PC-9 (cell line): ENCODE measurements around the gene SLC24A1. TPM values are rescaled to one million over a fixed set of nuclear protein-coding genes. Genes with fewer than 3 reads are reported as not detected.

ENCODE experiments used
- BruUV-seq: library from RNA; stranded (reverse); fragments of 400-500 nt; replicated peaks from 2 replicates; lab custom pipeline; 2021; lab: Mats Ljungman, UMichigan
- CTCF ChIA-PET: fragments of 300-600 bp; sonication (Branson Sonifier 250); formaldehyde crosslinking; loops from one replicate; lab custom pipeline; 2022; ENCODE audit warnings: antibody characterized with exemption; lab: Charles Lee
- POLR2A ChIA-PET: fragments of 300-600 bp; sonication (Branson Sonifier 250); formaldehyde crosslinking; loops from one replicate; lab custom pipeline; 2022; ENCODE audit warnings: antibody characterized with exemption; ENCODE audit not compliant: unreplicated experiment; lab: Charles Lee
- DNase-seq, 2 experiments: peaks; one replicate each; pipeline versions ENCODE4 v3.0.0 to v3.0.0-alpha.2; 2015 to 2022; ENCODE audit warnings: mixed read lengths in 1 of 2
- H2AFZ ChIP-seq: fragments of 200-600 bp; sonication (generic); 2 replicates; pipeline ENCODE4 v1.8.1; 2017; ENCODE audit warnings: antibody characterized with exemption
- H3F3A ChIP-seq: fragments of 200-600 bp; sonication (generic); 2 replicates; pipeline ENCODE4 v1.8.1; 2017; ENCODE audit warnings: antibody characterized with exemption, mild to moderate bottlenecking, low read depth; ENCODE audit not compliant: insufficient read depth
- H3K27ac ChIP-seq: fragments of 200-600 bp; sonication (generic); 2 replicates; pipeline ENCODE4 v1.6.1; 2016; ENCODE audit warnings: mixed run types
- H3K27me3 ChIP-seq: fragments of 200-600 bp; sonication (generic); 2 replicates; pipeline ENCODE4 v1.6.1; 2016; ENCODE audit warnings: low read depth, mixed run types; ENCODE audit not compliant: insufficient read depth
- H3K36me3 ChIP-seq: fragments of 200-600 bp; sonication (generic); 2 replicates; pipeline ENCODE4 v1.6.1; 2016; ENCODE audit warnings: low read depth, mixed run types
- H3K4me1 ChIP-seq: fragments of 200-600 bp; sonication (generic); replicated peaks from 2 replicates; pipeline ENCODE4 v1.6.1; 2016; ENCODE audit warnings: mixed run types; ENCODE audit not compliant: insufficient read depth
- H3K4me2 ChIP-seq: fragments of 200-600 bp; sonication (generic); 2 replicates; pipeline ENCODE4 v1.6.1; 2017; ENCODE audit warnings: mixed run types
- H3K4me3 ChIP-seq: fragments of 200-600 bp; sonication (generic); 2 replicates; pipeline ENCODE4 v1.6.1; 2016; ENCODE audit warnings: mixed run types
- H3K79me2 ChIP-seq: fragments of 200-600 bp; sonication (generic); 2 replicates; pipeline ENCODE4 v1.6.1; 2017; ENCODE audit warnings: low read depth, mixed run types
- H3K9me2 ChIP-seq: fragments of 200-600 bp; sonication (generic); 2 replicates; pipeline ENCODE4 v1.8.1; 2017; ENCODE audit warnings: mild to moderate bottlenecking; ENCODE audit not compliant: insufficient read depth
- H3K9me3 ChIP-seq: fragments of 200-600 bp; sonication (generic); 2 replicates; pipeline ENCODE4 v1.8.1; 2016; ENCODE audit warnings: low read depth; ENCODE audit not compliant: insufficient read depth
- H4K20me1 ChIP-seq: fragments of 200-600 bp; sonication (generic); 2 replicates; pipeline ENCODE4 v1.8.1; 2017; ENCODE audit not compliant: insufficient read depth
- CTCF ChIP-seq: fragments of 200-600 bp; sonication (generic); conservative IDR thresholded peaks from 2 replicates; pipeline ENCODE4 v1.6.1; 2017; ENCODE audit warnings: mixed run types, antibody characterized with exemption, mild to moderate bottlenecking, moderate library complexity
- EZH2 ChIP-seq: fragments of 200-600 bp; sonication (generic); IDR thresholded peaks from 2 replicates; pipeline ENCODE4 v1.8.0; 2017; ENCODE audit warnings: antibody characterized with exemption, low read depth
- intact Hi-C: fragments of 100-400 bp; cut with micrococcal nuclease; formaldehyde crosslinking; loops from one replicate; pipeline ENCODE4 v1.10.0; 2022; ENCODE audit not compliant: unreplicated experiment
- total RNA-seq: library from RNA; stranded (reverse); gene quantifications from 2 replicates; pipeline ENCODE4 v1.2.3, GENCODE V29; 2021

SLC24A1 gene
- total RNA-seq, 1 experiment from 2014 or later = 22.5 TPM

GRCh38 chr15:65634356-65634755, 12.6 kb downstream of the SLC24A1 start:
- Histone ChIP-seq H3K4me1 (0 out of 2 replicates have a peak, but pooled peaks cover 6% of the 10 kb centered on the region), H3K4me2 (no peak overlapping the region), H4K20me1 (no peaks in the 10 kb centered on the region), H3K36me3 (no peaks in the 10 kb centered on the region), H3K79me2 (no peaks in the 10 kb centered on the region), H3K9me3 (no peaks in the 10 kb centered on the region), H2AFZ (no peak overlapping the region), H3K27me3 (no peaks in the 10 kb centered on the region), H3F3A (no peaks in the 10 kb centered on the region), H3K9me2 (no peaks in the 10 kb centered on the region), H3K27ac (no peak overlapping the region), H3K4me3 (no peak overlapping the region)
- TF ChIP-seq CTCF = no peak
- TF ChIP-seq EZH2 = no peak
- no TSS peak for BruUV-seq
- ChIA-PET POLR2A (no interaction called here), CTCF (no interaction called here)
- DNase-seq = no peak
- intact Hi-C loops = loop anchor here (10.0 kb wide), 1 partner anchor 330 kb away; no protein-coding TSS in a partner anchor

- H3K4me2 ChIP-seq = no peak overlapping the region
- H2AFZ ChIP-seq = no peak overlapping the region
- DNase-seq = no peak
- TF ChIP-seq EZH2 (no peak), CTCF (no peak)
- intact Hi-C loops = loop anchor here (10.0 kb wide), 1 partner anchor 327 kb away; no protein-coding TSS in a partner anchor
- H3K27me3 ChIP-seq = no peaks in the 10 kb centered on the region
- 0 out of 2 replicates have a peak, but pooled peaks cover 6% of the 10 kb centered on the region for H3K4me1 ChIP-seq
- no peaks in the 10 kb centered on the region for H3K79me2 ChIP-seq
- H4K20me1 ChIP-seq = no peaks in the 10 kb centered on the region
- H3K27ac ChIP-seq = no peak overlapping the region
- BruUV-seq = no TSS peak
- no peaks in the 10 kb centered on the region for H3K9me3 ChIP-seq
- ChIA-PET CTCF (interaction anchor here (0.5 to 1.1 kb wide), 2 partner anchors 25 to 198 kb away, joined by 5 read pairs; no protein-coding TSS in a partner anchor), POLR2A (interaction anchor here (0.6 kb wide), 1 partner anchor 15 kb away, joined by 14 read pairs; no protein-coding TSS in a partner anchor)
- H3K4me3 ChIP-seq = no peak overlapping the region
- H3K36me3 ChIP-seq = no peaks in the 10 kb centered on the region
- H3K9me2 ChIP-seq = no peaks in the 10 kb centered on the region
- no peaks in the 10 kb centered on the region for H3F3A ChIP-seq
These were observed 16.4 kb downstream of the SLC24A1 start for GRCh38 chr15:65638109-65638508.

GRCh38 chr15:65638681-65639089, 16.9 kb downstream of the SLC24A1 start:
- H3K4me3 ChIP-seq = no peak overlapping the region
- no peaks in the 10 kb centered on the region for H3K9me3 ChIP-seq
- ChIA-PET CTCF (interaction anchor here (1.1 kb wide), 1 partner anchor 197 kb away, joined by 5 read pairs; no protein-coding TSS in a partner anchor), POLR2A (no interaction called here)
- peak; percentile 77 for TF ChIP-seq CTCF
- no peak for TF ChIP-seq EZH2
- no TSS peak for BruUV-seq
- intact Hi-C loops = loop anchor here (10.0 kb wide), 1 partner anchor 326 kb away; no protein-coding TSS in a partner anchor
- H3K27me3 ChIP-seq = no peaks in the 10 kb centered on the region
- no peak overlapping the region for H3K4me2 ChIP-seq
- 0 out of 2 replicates have a peak, but pooled peaks cover 6% of the 10 kb centered on the region for H3K4me1 ChIP-seq
- no peaks in the 10 kb centered on the region for H3K79me2 ChIP-seq
- H2AFZ ChIP-seq = no peak overlapping the region
- no peaks in the 10 kb centered on the region for H4K20me1 ChIP-seq
- no peak overlapping the region for H3K27ac ChIP-seq
- peak; percentile 19 to 57 for DNase-seq
- H3K9me2 ChIP-seq = no peaks in the 10 kb centered on the region
- no peaks in the 10 kb centered on the region for H3F3A ChIP-seq
- H3K36me3 ChIP-seq = no peaks in the 10 kb centered on the region
